GM23248 (cell line): ENCODE data around the gene HINT1. TPM values are rescaled to one million over a fixed set of nuclear protein-coding genes. Genes with fewer than 3 reads are reported as not detected.

Source experiments
- DNase-seq: peaks from one replicate; pipeline ENCODE4 v3.0.0-alpha.2; 2015
- H2AFZ ChIP-seq: fragments of 200-600 bp; sonication (generic); 2 replicates; pipeline ENCODE4 v1.6.1; 2016; ENCODE audit warnings: antibody characterized with exemption
- H3F3A ChIP-seq: fragments of 200-600 bp; sonication (generic); 2 replicates; pipeline ENCODE4 v1.6.1; 2016; ENCODE audit warnings: mild to moderate bottlenecking, antibody characterized with exemption, mixed run types; ENCODE audit not compliant: insufficient read depth
- H3K27ac ChIP-seq: fragments of 200-600 bp; sonication (generic); 2 replicates; pipeline ENCODE4 v1.5.1; 2016; ENCODE audit warnings: mild to moderate bottlenecking
- H3K27me3 ChIP-seq: fragments of 200-600 bp; sonication (generic); replicated peaks from 2 replicates; pipeline ENCODE4 v1.6.1; 2016; ENCODE audit warnings: mild to moderate bottlenecking; ENCODE audit not compliant: insufficient read depth
- H3K36me3 ChIP-seq: fragments of 200-600 bp; sonication (generic); 2 replicates; pipeline ENCODE4 v1.6.1; 2016; ENCODE audit warnings: low read depth, mild to moderate bottlenecking
- H3K4me1 ChIP-seq: fragments of 200-600 bp; sonication (generic); 2 replicates; pipeline ENCODE4 v1.6.1; 2016; ENCODE audit warnings: mild to moderate bottlenecking; ENCODE audit not compliant: insufficient read depth
- H3K4me2 ChIP-seq: fragments of 200-600 bp; sonication (generic); one replicate; pipeline ENCODE4 v1.6.1; 2016; ENCODE audit warnings: mild to moderate bottlenecking; ENCODE audit not compliant: unreplicated experiment
- H3K4me3 ChIP-seq: fragments of 200-600 bp; sonication (generic); 2 replicates; pipeline ENCODE4 v1.5.1; 2016; ENCODE audit warnings: mild to moderate bottlenecking
- H3K79me2 ChIP-seq: fragments of 200-600 bp; sonication (generic); 2 replicates; pipeline ENCODE4 v1.6.1; 2016; ENCODE audit warnings: mild to moderate bottlenecking; ENCODE audit not compliant: insufficient read depth
- H3K9ac ChIP-seq: fragments of 200-600 bp; sonication (generic); 2 replicates; pipeline ENCODE4 v1.6.1; 2016; ENCODE audit warnings: mild to moderate bottlenecking
- H3K9me2 ChIP-seq: fragments of 200-600 bp; sonication (generic); 2 replicates; pipeline ENCODE4 v1.6.1; 2016; ENCODE audit warnings: mixed run types, mild to moderate bottlenecking, moderate library complexity; ENCODE audit not compliant: insufficient read depth
- H3K9me3 ChIP-seq: fragments of 200-600 bp; sonication (generic); one replicate; pipeline ENCODE4 v1.6.1; 2017; ENCODE audit warnings: low read depth
- H4K20me1 ChIP-seq: fragments of 200-600 bp; sonication (generic); 2 replicates; pipeline ENCODE4 v1.6.0; 2016; ENCODE audit not compliant: insufficient read depth
- EZH2 ChIP-seq: fragments of 200-600 bp; sonication (generic); IDR thresholded peaks from 2 replicates; pipeline ENCODE4 v1.6.1; 2018; ENCODE audit warnings: antibody characterized with exemption, mild to moderate bottlenecking; ENCODE audit not compliant: insufficient read depth, poor library complexity, severe bottlenecking
- EZH2phosphoT487 ChIP-seq: fragments of 200-600 bp; sonication (generic); IDR thresholded peaks from 2 replicates; pipeline ENCODE4 v1.6.1; 2018; ENCODE audit warnings: antibody characterized with exemption, moderate library complexity, mild to moderate bottlenecking, low read depth; ENCODE audit not compliant: insufficient read depth
- WGBS, 2 experiments: methylation state at CpG; one replicate each; pipeline ENCODE4 v1.1.6; 2015 to 2017; ENCODE audit warnings: low lambda C conversion rate in 2 of 2, low coverage in 1 of 2; ENCODE audit errors: missing lambda C conversion rate in 2 of 2; 5-methylcytosine and 5-hydroxymethylcytosine counted together
- in situ Hi-C: fragments of 300-500 bp; cut with MboI; formaldehyde crosslinking; loops from 2 replicates; pipeline ENCODE4 v1.15.0; 2020
- polyA plus RNA-seq: library from polyadenylated mRNA; unstranded; fragments of >200 nt; fragmentation: Nextera tagmentation; extraction: Ambion mirVana; gene quantifications from 2 replicates; pipeline ENCODE4 v1.2.1, GENCODE V29; 2016
- total RNA-seq: library from RNA; depleted of rRNA; stranded (reverse); fragments of >200 nt; shearing (Covaris generic); gene quantifications from 2 replicates; pipeline ENCODE4 v1.2.3, GENCODE V29; 2014

Gene HINT1
- total and polyA plus RNA-seq, 2 experiments from 2014 or later = 184 to 458 TPM

GRCh38 chr5:131156385-131156784 lies 8.7 kb downstream of the HINT1 start:
- WGBS, 2 experiments = 97 to 98% methylated on average over 2 of the region's 2 CpGs
- no peaks in the 10 kb centered on the region for H4K20me1 ChIP-seq
- in situ Hi-C loops = no loop called here
- no peaks in the 10 kb centered on the region for H3K9me3 ChIP-seq
- H3K27ac ChIP-seq = no peak overlapping the region
- H3K27me3 ChIP-seq = no peaks in the 10 kb centered on the region
- H2AFZ ChIP-seq = no peak overlapping the region
- H3K4me1 ChIP-seq = no peaks in the 10 kb centered on the region
- H3K9me2 ChIP-seq = no peaks in the 10 kb centered on the region
- peaks cover 27% of the 10 kb centered on the region for H3K36me3 ChIP-seq
- TF ChIP-seq EZH2phosphoT487 = no peak
- no peak for TF ChIP-seq EZH2
- H3K4me3 ChIP-seq = no peak overlapping the region
- H3F3A ChIP-seq = no peaks in the 10 kb centered on the region
- peaks cover 31% of the 10 kb centered on the region for H3K79me2 ChIP-seq
- H3K9ac ChIP-seq = no peak overlapping the region
- no peak for DNase-seq
- H3K4me2 ChIP-seq = no peak overlapping the region

- H3K79me2 ChIP-seq = no peaks in the 10 kb centered on the region
- H3K27me3 ChIP-seq = no peaks in the 10 kb centered on the region
- H3K4me2 ChIP-seq = no peak overlapping the region
- in situ Hi-C loops = no loop called here
- WGBS, 2 experiments = 67 to 75% methylated on average over 4 of the region's 4 CpGs
- no peaks in the 10 kb centered on the region for H3F3A ChIP-seq
- no peaks in the 10 kb centered on the region for H3K36me3 ChIP-seq
- TF ChIP-seq EZH2phosphoT487 (no peak), EZH2 (no peak)
- DNase-seq = no peak
- no peaks in the 10 kb centered on the region for H4K20me1 ChIP-seq
- no peak overlapping the region for H2AFZ ChIP-seq
- H3K9me3 ChIP-seq = no peaks in the 10 kb centered on the region
- no peaks in the 10 kb centered on the region for H3K9me2 ChIP-seq
- H3K4me3 ChIP-seq = no peak overlapping the region
- H3K4me1 ChIP-seq = no peaks in the 10 kb centered on the region
- H3K9ac ChIP-seq = no peak overlapping the region
- no peak overlapping the region for H3K27ac ChIP-seq
These were observed 13.8 kb downstream of the HINT1 start for GRCh38 chr5:131151216-131151615.

DNA sequence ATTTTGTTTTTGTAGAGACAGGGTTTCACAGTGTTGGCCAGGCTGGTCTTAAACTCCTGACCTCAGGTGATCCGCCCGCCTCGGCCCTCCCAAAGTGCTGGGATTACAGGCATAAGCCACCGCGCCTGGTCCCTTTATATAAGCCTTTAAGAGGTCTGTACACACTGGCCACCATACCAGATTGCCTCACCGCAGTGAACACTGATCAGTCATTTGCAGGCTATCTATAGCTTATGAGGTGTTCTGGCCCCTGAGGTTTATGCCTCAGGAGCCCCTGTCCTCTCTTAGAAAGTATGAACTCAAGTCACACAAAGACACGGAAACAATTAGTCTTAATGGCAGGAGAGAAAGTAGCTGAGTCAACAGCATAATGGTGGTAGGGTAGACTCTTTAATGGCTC lies 14.6 kb downstream of the HINT1 start:
- no peaks in the 10 kb centered on the region for H3K79me2 ChIP-seq
- no peak overlapping the region for H3K4me3 ChIP-seq
- no peak overlapping the region for H3K4me2 ChIP-seq
- H3K4me1 ChIP-seq = no peaks in the 10 kb centered on the region
- 89 to 95% methylated on average over 7 of the region's 7 CpGs for WGBS, 2 experiments
- H2AFZ ChIP-seq = no peak overlapping the region
- H3K9me2 ChIP-seq = no peaks in the 10 kb centered on the region
- H3F3A ChIP-seq = no peaks in the 10 kb centered on the region
- no peak for DNase-seq
- no peak overlapping the region for H3K9ac ChIP-seq
- H3K27ac ChIP-seq = no peak overlapping the region
- no peaks in the 10 kb centered on the region for H3K27me3 ChIP-seq
- TF ChIP-seq EZH2 (no peak), EZH2phosphoT487 (no peak)
- no peaks in the 10 kb centered on the region for H4K20me1 ChIP-seq
- H3K9me3 ChIP-seq = no peaks in the 10 kb centered on the region
- no peaks in the 10 kb centered on the region for H3K36me3 ChIP-seq
- in situ Hi-C loops = no loop called here

DNA sequence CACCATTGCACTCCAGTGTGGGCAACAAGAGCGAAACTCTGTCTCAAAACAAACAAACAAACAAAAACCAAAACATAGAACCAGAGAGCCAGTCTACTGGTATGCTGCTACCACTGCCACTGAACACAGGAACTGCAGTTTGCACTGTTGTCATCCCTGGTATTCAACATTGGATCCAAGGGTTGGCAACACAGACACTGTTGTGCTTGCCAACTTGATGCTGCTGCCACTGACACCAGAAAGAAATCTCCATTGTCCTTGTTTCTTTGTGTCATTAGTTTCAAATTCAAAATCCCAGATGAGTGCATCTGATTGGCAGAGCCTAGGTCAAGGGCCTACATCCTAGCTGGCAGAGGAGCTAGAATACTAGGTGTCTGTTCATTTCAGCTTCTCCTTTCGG lies 16.2 kb downstream of the HINT1 start:
- H3K27ac ChIP-seq = no peak overlapping the region
- TF ChIP-seq EZH2 (no peak), EZH2phosphoT487 (no peak)

DNA sequence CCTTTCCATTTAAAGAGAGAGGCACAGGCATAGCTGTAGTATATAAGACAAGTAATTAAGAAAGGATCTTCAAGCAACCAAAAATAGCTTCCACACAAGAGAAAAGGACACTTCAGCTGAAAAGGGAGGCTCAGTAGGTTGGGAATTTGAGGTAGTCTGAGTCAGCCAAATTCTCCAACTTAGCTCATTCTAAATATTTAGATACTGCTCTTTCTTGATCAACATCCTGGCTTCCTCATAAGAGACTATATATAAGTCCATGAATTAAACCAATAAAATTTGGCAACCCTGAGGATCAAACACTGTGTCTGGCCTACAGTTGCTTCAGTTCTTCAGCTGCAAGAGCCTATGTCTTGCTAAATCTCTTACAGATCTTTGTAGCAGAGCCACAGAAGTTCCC lies 17.8 kb downstream of the HINT1 start:
- in situ Hi-C loops = no loop called here
- no peak overlapping the region for H3K4me3 ChIP-seq
- H3K4me1 ChIP-seq = no peaks in the 10 kb centered on the region
- no peak for TF ChIP-seq EZH2
- TF ChIP-seq EZH2phosphoT487 = no peak
- no peaks in the 10 kb centered on the region for H4K20me1 ChIP-seq
- no peak overlapping the region for H3K27ac ChIP-seq
- no peaks in the 10 kb centered on the region for H3K79me2 ChIP-seq
- H3F3A ChIP-seq = no peaks in the 10 kb centered on the region
- no peak overlapping the region for H3K4me2 ChIP-seq
- H3K9me3 ChIP-seq = no peaks in the 10 kb centered on the region
- H2AFZ ChIP-seq = no peak overlapping the region
- H3K9me2 ChIP-seq = peaks cover 2% of the 10 kb centered on the region; the same call in 1 of the 2 replicates
- no peaks in the 10 kb centered on the region for H3K27me3 ChIP-seq
- no peak for DNase-seq
- H3K36me3 ChIP-seq = no peaks in the 10 kb centered on the region
- no peak overlapping the region for H3K9ac ChIP-seq

More for the DNA sequence above, 16.2 kb downstream of the HINT1 start:
- no peaks in the 10 kb centered on the region for H3K36me3 ChIP-seq
- no peak for DNase-seq
- H3K9ac ChIP-seq = no peak overlapping the region
- H2AFZ ChIP-seq = no peak overlapping the region
- H3K4me1 ChIP-seq = no peaks in the 10 kb centered on the region
- H4K20me1 ChIP-seq = no peaks in the 10 kb centered on the region
- H3K9me2 ChIP-seq = no peaks in the 10 kb centered on the region
- in situ Hi-C loops = no loop called here
- H3K4me3 ChIP-seq = no peak overlapping the region
- H3K79me2 ChIP-seq = no peaks in the 10 kb centered on the region
- no peaks in the 10 kb centered on the region for H3K27me3 ChIP-seq
- WGBS, 2 experiments = 74 to 85% methylated on average over 2 of the region's 2 CpGs
- no peaks in the 10 kb centered on the region for H3K9me3 ChIP-seq
- no peak overlapping the region for H3K4me2 ChIP-seq
- H3F3A ChIP-seq = no peaks in the 10 kb centered on the region
